HG02852 (cell line): ENCODE results near the gene ANO4.
"Not testable (repeated sequence)": the region's sequence is repeated elsewhere in the genome, so short reads cannot be mapped to it uniquely, and the experiment has no call there.

Experiments
- ATAC-seq: cut with Tn5 transposase; IDR thresholded peaks from one replicate; pipeline ENCODE4 v1.9.1; 2021; ENCODE audit warnings: mild to moderate bottlenecking, moderate library complexity; ENCODE audit not compliant: unreplicated experiment

The ANO4 gene

DNA sequence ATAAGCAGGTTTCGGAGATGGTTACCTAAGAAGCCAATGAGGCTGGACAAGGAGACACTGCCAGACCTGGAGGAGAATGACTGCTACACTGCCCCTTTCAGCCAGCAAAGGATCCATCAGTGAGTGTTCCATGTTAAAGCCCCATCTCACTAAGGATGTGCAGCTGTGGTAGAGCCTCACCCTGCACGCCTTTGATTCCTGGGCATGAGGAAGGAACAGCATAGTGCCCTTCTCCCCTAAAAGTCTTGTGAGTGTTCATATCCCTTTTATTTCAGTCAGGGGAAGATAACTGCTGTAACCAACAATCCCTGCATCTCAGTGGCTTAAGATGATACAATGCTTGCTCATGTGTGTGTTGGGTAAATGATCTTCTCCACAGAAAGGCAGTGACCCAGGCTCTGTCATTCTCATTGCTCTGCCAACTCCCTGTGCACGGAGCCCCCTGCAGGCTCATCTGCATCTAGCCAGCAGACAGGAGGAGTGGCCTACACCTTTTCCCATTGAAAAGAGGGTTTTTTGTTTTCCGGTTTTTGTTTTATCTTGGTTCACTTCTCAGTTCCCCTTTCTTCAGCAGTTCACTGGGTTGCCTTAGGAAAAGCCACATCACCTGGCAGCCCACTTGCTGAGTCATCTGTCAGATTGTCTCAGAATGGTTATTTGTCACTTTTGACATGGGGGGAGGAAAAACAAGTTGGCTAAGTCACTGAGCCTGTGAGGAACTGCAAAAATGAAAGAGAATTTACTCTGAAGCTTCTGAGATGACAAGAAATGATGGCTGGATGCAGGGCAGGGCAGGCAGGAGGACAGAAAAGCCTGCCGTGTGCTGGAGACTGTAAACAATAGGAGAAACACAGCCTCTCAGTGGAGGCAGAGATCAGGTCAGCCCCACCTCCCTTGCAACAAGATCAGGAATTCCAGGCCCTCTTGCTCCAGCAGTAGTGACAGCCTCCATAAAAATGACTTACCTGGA is 193.3 kb downstream of the ANO4 start:
- peak; percentile 96 for ATAC-seq

DNA sequence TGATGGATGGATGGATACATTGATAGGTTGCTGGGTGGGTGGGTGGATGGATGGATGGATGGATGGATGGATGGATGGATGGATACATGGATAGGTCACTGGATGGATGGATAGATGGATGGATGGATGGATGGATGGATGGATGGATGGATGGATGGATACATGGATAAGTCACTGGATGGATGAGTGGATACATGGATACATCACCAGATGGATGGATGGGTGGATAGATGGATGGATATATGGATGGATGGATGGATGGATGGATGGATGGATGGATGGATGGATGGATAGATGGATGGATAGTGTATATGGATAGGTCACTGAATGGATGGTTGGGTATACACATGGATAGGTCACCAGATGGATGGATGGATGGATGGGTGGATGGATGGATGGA is 194.9 kb downstream of the ANO4 start:
- not testable (repeated sequence) for ATAC-seq

DNA sequence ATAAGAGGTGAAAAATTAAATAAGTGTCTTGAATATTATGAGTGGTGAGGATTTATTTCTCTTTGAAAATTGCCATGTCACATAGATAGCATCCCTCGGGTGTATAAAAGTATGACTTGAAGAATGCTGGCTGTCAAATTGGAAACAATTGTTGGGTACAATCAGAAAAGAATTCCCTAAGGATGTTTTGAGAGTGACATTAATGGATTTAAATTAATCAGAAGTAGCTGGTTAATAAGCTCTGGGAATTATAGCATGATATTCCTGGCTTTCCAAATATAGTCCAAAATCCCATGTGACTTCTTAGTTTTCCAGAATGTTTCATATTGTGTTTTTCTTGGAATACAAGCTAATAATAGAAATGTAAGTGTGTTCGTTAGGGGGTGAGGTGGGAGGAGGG is 196.5 kb downstream of the ANO4 start:
- no peak for ATAC-seq

DNA sequence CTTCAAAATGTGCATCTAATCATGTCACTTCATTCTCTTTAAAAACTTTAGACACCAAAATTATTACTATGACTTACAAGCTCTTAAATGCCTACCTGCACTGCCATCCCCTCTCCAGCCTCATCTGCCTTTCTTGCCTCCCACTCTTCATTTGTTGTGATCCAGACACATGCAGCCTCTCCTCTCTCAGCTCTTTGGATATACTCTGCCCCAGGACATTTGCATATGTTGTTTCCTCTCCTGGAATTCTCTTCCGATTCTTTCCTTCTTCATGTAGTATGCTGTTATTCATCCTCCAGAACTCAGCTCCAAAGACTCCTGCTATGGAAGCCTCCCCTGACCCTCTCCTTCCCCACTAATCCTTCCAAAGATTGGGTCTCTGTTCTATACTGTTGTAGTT is 197.6 kb downstream of the ANO4 start:
- no peak for ATAC-seq

DNA sequence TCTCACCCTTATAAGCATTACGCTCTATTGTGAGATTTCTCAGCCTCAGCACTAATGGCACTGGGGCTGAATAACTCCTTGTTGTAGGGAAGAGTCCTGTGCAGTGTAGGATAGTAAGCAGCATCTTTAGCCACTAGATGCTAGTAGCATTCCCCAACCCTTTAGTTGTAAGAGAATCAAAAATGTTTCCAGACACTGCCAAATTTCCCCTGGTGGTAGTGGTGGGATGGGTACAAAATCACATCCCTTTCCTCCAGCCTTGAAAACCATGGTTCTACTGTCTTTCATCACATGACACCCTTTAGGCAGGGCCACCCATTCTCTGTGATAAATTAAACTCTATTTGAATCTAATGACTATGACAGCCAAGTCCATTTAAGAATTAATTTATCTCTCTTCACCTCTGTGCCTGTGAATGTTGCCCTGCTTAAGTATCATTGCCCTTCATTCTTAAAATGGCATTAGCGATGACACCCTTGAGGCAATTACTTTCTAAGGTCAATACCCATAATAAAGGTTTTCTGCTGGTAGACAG is 199.4 kb downstream of the ANO4 start:
- no peak for ATAC-seq

DNA sequence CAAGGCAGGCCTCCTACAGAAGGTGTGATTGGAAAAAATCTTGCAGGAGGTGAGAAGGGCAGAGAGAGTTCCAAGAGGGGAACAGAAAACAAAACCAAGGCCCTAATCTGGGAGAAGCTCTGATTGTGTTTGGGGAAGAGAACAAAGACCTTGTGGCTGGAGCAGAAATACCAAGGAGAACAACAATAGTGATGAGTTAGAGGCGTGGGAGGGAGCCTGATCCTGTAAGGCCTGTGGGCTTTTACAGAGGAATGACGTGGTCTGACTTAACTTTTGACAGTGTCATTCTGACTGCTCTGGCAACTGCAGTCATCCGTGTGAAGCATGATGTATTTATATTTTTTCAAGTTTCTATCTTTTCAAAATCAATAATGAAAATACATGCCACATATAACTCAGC is 200.6 kb downstream of the ANO4 start:
- peak; percentile 91 for ATAC-seq

DNA sequence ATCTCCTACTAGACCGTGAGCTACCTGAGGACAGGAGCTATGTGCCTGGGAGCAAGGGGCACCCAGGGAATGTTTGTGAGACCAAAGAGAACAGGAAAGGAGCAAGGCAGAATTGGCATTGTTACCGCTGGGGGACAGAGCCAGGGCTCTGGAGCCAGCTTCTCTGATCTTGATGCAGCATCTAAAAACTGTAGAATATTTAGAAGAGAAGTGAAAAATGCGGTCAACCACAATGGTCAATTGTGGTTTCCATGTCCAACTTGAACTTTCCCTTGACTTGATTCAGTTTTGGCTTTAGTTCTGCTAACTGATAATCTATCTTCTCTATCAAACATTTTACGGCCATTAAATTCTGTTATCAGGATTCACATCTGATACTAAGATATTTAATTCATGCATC is 201.2 kb downstream of the ANO4 start:
- peak; percentile 72 for ATAC-seq

DNA sequence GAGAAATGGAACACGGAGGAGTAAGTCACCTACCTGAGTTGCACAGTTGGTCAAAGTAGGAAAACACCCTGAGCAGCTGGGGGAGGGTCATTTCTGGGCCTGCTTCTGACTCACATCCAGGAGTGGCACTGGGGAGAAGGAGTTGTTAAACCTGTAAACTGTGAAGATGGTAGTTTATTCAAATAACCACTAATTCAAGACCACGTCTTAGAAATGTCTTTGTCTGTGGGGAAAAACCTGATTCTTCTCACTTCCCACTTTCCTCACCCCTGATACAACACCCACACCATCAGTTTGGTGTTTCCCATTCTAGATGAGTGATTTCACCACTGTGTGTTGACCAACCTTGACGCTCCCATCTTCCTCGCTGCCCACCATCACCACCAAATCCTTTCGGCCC is 207.1 kb downstream of the ANO4 start:
- ATAC-seq: peak; percentile 85

DNA sequence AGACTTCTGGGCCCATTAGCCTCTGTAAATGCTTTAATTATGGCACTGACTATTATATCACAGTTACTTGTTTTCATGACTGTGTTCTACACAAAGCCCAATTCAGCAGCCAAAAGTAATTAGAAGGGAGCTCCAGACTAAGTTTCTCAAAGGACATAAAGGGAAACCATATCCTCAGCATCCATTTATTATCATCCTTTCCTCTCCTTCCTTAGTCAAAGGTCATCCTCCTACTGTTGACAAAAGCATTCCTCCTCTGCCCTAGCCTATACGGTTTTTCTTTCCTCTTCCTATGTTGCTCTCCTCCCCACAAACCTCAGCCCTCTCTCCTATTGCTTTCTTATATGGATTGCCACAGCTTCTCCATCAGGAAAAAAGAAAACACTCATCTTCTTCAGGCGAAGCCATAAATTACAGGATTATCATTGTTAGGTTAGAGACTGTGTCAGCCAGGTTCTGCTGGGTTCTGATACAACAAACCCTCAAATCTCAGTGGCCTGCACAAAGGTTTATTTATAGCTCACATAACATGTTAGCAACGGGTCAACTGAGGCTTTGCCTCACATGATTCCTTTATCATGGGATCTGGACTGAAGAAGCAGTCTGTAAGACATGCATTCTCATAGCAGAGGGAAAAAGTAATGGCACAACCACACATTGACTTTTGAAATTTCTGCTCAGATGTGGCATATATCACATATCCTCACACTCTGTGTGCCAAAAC is 208.3 kb downstream of the ANO4 start:
- no peak for ATAC-seq

DNA sequence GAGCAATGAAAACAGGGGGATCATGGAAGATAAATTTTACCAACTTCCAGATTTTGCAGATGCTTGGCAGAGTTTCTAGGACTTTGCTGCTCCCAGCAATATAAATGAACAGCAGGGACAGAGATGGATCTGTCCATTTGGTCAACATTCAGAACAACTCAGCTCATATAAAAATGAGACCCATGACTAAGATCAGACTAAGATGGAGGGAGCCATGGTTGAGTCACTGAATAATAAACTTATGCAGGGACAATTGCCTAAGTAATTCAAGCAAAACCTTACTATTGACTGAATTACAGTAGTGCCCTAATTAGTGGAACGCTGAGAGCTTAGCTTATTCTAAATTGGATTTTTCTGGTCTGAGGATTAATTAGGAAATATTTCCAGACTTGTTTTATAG is 210.3 kb downstream of the ANO4 start:
- no peak for ATAC-seq

DNA sequence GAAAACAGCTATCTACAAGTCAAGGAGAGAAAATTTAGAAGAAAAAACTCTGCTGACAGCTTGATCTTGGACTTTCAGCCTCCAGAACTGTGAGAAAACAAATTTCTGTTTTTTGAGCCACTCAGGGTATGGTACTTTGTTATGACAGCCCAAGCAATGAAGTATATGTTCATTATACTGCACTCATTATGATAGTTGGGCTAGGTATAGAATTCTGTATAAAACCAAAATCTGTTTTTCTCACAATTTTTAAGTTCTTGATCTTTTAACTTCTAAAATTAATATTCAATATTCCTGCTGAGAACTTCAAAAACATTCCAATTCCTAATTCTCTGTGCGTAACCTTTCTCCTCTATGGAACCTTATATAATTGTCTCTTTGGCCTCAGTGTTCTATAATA is 214.7 kb downstream of the ANO4 start:
- no peak for ATAC-seq

DNA sequence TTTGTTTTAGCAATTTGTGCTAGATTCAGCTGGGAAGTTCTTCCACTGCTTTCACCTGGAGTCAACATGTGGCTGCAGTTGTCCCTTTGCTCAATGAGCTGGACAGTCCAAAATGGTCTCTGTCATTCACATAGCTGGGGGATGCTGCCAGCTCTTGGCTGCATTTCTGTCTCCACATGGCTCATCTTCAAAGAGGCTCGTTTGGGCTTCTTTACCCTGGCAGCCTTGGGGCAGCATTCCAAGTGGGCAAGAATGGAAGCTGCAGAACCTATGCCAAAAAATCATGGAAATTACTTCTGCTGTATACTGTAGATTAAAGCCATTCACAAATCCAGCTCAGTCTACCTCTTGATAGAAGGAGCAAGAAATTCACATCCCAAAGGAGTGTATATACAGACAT is 216.3 kb downstream of the ANO4 start:
- ATAC-seq: no peak

DNA sequence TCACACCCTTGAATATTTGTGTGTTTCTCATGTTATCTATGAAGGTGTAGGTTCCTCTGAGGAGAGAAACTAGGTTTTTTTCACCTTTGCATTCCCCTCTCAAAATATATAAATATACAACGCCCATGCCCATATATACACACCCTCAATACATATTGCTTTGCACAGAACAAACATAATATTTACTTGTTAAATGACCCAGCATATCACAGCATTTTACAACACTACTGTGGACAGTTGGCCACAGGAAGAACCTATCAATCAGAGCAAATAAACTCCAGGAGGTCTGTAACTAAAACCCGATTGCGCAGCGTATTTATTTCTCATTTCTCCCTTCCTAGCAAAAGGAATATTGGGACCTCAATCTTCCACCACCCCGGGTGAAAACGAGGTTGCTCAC is 219.4 kb downstream of the ANO4 start:
- ATAC-seq: no peak

DNA sequence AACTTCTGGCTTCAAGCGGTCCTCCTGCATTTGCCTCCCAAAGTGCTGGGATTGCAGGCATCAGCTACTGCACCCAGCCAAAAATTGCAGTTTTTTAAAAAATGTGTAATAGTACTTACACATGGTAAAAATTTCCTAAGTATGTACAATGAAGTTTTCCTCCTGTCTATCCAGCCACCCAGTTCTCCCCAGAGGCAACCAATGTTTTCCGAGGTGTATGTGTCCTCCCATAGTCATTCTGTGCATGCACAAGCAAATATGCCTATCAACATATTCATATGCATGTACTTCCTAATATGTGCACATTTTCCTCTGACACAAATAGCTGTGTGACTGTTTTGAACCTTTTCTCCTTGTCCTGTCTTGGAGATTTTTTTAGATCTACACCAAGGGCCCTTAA is 220.5 kb downstream of the ANO4 start:
- no peak for ATAC-seq

DNA sequence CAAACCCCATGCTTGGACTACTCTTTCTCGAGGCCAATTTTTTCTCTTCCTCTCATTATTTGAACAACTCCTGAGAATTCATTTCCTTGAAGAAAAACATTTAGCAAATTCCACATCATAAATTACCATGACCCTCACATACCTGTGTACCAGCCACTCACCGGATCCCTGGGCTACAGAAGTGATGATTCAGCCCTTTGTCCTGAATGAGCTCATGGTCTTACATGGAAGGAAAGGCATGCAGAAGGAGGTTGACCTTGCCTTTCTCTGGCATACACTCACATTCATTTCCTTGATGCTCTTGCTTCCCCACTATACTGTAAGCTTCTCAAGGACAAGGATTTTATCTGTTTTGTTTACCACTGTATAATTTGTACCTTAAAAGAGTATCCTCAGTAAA is 224.0 kb downstream of the ANO4 start:
- no peak for ATAC-seq

DNA sequence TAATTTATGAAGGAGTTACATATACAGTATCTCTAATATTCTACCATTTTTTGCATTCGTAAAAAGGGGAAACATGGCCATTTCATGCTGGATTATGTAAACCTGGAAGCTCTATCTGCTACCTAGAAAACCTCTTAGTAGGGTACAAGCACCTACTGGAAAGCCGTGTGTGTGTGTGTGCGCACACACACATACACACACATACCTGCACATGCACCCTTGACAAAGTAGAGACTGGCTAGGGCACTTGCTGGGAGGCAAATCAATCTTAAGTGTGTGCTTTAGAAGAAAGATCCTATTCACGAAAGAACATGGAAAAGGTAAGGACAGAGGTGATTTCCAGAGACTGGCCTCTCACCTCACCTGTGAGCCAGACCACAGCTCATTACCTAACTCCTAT is 224.6 kb downstream of the ANO4 start:
- no peak for ATAC-seq

DNA sequence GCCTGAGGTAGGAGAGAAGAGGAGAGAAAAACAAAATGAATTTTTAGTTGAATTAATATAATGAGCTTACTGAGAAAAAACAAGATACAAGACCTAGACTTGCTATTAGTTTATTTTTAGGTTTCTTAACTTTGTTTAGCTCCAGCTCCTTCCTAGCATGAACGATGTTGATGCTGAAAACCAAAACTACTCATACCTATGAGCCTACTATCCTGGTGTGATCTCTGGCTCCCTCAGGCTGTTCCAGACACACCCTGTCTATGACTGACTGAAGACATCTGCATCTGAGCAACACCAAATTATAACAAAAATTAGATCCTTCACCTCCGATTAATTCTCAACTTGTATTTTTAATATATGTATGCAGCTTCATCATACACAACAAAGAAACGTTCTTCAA is 225.1 kb downstream of the ANO4 start:
- no peak for ATAC-seq

DNA sequence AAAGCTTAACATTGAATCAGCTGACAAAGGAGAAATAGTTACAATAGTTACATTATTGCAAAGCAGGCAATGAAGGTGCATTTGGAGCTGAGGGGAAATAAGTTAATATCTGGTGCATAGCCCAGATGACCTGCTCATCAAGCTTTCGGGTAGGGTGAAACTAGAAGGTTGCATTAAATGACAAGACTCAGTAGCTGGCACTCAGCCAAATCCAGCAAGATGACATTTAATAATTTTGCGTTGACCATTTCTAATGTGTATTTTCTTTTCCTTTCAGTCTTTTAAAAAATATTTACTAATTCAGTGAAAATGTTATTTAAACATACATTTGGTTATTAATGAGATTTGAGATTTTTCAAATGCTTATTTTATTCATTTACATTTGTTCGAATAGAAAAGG is 226.9 kb downstream of the ANO4 start:
- ATAC-seq: no peak

DNA sequence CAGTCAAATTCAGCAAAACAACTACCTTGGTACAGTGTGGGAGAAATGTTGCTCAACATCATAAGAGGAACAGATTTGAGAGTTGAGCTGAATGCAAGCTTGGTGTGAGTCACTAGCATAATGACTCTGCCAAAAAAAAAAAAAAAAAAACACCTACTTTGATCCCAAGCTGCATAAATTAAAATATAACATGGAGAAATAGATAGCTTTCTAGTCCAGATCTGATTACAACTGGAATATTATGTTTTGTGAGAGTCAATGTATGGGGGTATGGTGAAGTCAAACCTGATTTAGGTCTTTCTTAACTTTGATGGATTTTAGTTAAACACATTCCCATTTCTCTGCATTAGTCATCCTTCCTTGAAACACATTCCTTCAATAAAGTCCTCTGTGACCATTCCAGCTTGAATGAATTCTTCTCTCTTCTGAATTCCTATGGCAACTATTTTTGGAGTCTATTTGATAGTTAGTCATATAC is 227.4 kb downstream of the ANO4 start:
- no peak for ATAC-seq

DNA sequence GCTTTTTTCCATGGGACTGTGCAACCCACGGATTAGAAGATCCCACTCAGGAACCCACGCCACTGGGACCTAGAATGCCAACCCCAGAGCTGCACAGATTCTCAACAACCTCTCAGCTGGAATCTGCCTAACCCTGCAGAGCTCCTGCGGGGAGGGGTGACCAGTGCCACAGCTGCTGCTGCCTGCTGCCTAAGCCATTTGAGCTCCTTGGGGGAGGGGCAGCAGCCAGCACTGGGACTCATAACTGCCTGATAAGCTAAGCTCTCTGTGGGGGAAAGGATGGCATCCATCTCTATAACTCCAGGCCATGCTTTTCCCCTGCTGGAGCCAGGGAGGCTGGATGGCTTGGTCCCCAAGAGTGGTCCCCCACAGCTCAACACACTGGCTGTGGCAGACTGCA is 232.6 kb downstream of the ANO4 start:
- no peak for ATAC-seq

DNA sequence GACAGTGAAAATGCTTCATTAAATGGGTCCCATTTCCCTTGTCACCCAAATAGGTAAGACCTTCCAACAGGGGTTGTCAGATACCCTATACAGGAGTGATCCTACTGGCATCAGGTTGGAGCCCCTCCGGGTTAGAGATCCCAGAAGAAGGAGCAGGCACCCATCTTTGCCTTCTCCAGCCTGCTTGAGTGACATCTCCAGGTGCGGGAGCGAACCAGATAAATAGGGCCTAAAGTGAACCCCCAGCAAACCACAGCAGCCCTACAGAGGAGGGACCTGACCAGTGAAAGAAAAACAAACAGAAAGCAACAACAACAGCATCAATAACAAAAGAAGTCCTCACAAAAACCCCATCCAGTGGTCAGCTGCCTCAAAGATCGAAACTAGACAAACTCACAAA is 233.2 kb downstream of the ANO4 start:
- ATAC-seq: no peak
